Loucy (cell line): ENCODE data around the gene NGLY1.

Source experiments
- CTCF ChIP-seq: fragments of 200-600 bp; sonication (generic); conservative IDR thresholded peaks from 2 replicates; pipeline ENCODE4 v1.5.1; 2014; ENCODE audit warnings: mild to moderate bottlenecking, antibody characterized with exemption, low read length
- EZH2phosphoT487 ChIP-seq: fragments of 200-600 bp; IDR thresholded peaks from 2 replicates; pipeline ENCODE4 v1.6.1; 2018; ENCODE audit warnings: antibody characterized with exemption, mild to moderate bottlenecking, moderate library complexity, borderline replicate concordance

GRCh38 chr3:25817107-25817506 lies 33.9 kb upstream of the NGLY1 start:
- TF ChIP-seq CTCF: no peak
- TF ChIP-seq EZH2phosphoT487: no peak
